ENCODE results near the gene FOXN4. TPM values are rescaled to one million over a fixed set of nuclear protein-coding genes. Genes with fewer than 3 reads are reported as not detected.

Gene FOXN4
- total and polyA plus RNA-seq, 9 of the 15 experiments (the other 6 are each of a cell fraction or from before 2014, with no cell fraction given), result not detected

DNA sequence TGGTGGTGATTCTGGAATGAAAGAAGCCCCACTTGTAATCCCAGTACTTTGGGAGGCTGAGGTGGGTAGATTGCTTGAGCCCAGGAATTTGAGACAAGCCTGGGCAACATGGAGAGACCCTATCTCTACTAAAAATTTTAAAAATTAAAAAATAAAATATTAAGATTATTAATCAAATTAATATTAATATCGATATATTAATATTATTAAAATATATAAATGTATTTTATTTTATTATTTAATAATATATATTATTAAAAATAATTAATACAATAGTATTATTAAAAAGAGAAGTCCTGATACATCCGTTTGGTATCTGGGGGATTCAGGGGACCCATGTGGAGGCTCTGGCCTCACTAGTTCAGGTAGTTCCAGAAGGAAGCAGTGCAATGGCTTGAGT is 68.7 kb downstream of the FOXN4 start:
- Histone ChIP-seq H3K9me1 (ENCODE audit: control insufficient read depth, insufficient read depth, low read length) (no peaks in the 10 kb centered on the region), H3K4me1 (replicated peaks in 1 of 2; ENCODE audit: control insufficient read depth in 2 of 2, insufficient read depth in 2 of 2, low read length in 2 of 2) (no peaks in the 10 kb centered on the region; a peak in 1 of 5 replicates), H3K4me3 (no peak overlapping the region), H3K9ac (ENCODE audit: insufficient read depth in 1 of 2, low read depth in 2 of 2, low read length in 2 of 2) (no peak overlapping the region), H3K36me3 (ENCODE audit: control insufficient read depth, insufficient read depth, low read length) (no peaks in the 10 kb centered on the region), H3K27me3 (ENCODE audit: control insufficient read depth in 2 of 2, insufficient read depth in 2 of 2, low read length in 2 of 2) (peaks cover 14 to 51% of the 10 kb centered on the region in 2 experiments; a peak in 4 of 5 replicates), H2AFZ (ENCODE audit: low read depth, low read length) (no peak overlapping the region), H3K9me3 (replicated peaks; ENCODE audit: control insufficient read depth, insufficient read depth, low read depth, low read length) (no peaks in the 10 kb centered on the region), H4K20me1 (replicated peaks; ENCODE audit: control insufficient read depth, insufficient read depth, low read length) (no peaks in the 10 kb centered on the region), H3K79me2 (ENCODE audit: control insufficient read depth, insufficient read depth, low read length) (no peaks in the 10 kb centered on the region), H3K4me2 (ENCODE audit: insufficient read depth, low read length) (no peak overlapping the region), H3K27ac (ENCODE audit: extremely low read depth, low read depth, low read length) (no peak overlapping the region)
- intact Hi-C loops (cut with micrococcal nuclease), result no loop called here
- ATAC-seq (no peak), FAIRE-seq (no peak), DNase-seq (ENCODE audit: extremely low read depth in 1 of 4, low spot score in 3 of 4) (no peak)
- 4% methylated on average over 2 of the region's 2 CpGs for WGBS (ENCODE audit: insufficient coverage, low coverage, missing lambda C conversion rate)
- ChIA-PET POLR2A (no interaction called here), CTCF (ENCODE audit: low intra/inter-chr PET ratio) (no interaction called here)
- in situ Hi-C loops (cut with MboI), result no loop called here
- BruUV-seq (replicated peaks), result no TSS peak
- TF ChIP-seq ARNT (IDR thresholded peaks at IDR 0.05) (no peak), SMC3 (conservative IDR thresholded peaks at IDR 0.05; ENCODE audit: insufficient read depth, low read depth, low read length) (no peak), XRCC4 (IDR thresholded peaks at IDR 0.05; ENCODE audit: extremely low read depth, insufficient read depth, insufficient read length) (no peak), THRAP3 (IDR thresholded peaks at IDR 0.05; ENCODE audit: borderline replicate concordance) (no peak), OTX1 (CRISPR knock-in tag; IDR thresholded peaks at IDR 0.05) (no peak), BRCA1 (IDR thresholded peaks at IDR 0.05) (no peak), BRCA1 (CRISPR knock-in tag; IDR thresholded peaks at IDR 0.05) (no peak), CAMTA2 (CRISPR knock-in tag; conservative IDR thresholded peaks at IDR 0.05) (no peak), KAT7 (CRISPR knock-in tag; IDR thresholded peaks at IDR 0.05; ENCODE audit: borderline replicate concordance) (no peak), FOXK1 (CRISPR knock-in tag; IDR thresholded peaks at IDR 0.05; ENCODE audit: borderline replicate concordance) (no peak), MYNN (IDR thresholded peaks at IDR 0.05) (no peak), MYNN (CRISPR knock-in tag; IDR thresholded peaks at IDR 0.05) (no peak), FUS (optimal IDR thresholded peaks at IDR 0.05; ENCODE audit: low read depth, low read length) (no peak), ETV1 (tag; conservative IDR thresholded peaks at IDR 0.05; ENCODE audit: low read depth) (no peak)
- TF ChIP-seq, protein P1, sequence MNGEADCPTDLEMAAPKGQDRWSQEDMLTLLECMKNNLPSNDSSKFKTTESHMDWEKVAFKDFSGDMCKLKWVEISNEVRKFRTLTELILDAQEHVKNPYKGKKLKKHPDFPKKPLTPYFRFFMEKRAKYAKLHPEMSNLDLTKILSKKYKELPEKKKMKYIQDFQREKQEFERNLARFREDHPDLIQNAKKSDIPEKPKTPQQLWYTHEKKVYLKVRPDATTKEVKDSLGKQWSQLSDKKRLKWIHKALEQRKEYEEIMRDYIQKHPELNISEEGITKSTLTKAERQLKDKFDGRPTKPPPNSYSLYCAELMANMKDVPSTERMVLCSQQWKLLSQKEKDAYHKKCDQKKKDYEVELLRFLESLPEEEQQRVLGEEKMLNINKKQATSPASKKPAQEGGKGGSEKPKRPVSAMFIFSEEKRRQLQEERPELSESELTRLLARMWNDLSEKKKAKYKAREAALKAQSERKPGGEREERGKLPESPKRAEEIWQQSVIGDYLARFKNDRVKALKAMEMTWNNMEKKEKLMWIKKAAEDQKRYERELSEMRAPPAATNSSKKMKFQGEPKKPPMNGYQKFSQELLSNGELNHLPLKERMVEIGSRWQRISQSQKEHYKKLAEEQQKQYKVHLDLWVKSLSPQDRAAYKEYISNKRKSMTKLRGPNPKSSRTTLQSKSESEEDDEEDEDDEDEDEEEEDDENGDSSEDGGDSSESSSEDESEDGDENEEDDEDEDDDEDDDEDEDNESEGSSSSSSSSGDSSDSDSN (IDR thresholded peaks at IDR 0.05; ENCODE audit: borderline replicate concordance in 1 of 2, low read depth in 2 of 2, low read length in 2 of 2), result no peak
- TF ChIP-seq, protein P2, sequence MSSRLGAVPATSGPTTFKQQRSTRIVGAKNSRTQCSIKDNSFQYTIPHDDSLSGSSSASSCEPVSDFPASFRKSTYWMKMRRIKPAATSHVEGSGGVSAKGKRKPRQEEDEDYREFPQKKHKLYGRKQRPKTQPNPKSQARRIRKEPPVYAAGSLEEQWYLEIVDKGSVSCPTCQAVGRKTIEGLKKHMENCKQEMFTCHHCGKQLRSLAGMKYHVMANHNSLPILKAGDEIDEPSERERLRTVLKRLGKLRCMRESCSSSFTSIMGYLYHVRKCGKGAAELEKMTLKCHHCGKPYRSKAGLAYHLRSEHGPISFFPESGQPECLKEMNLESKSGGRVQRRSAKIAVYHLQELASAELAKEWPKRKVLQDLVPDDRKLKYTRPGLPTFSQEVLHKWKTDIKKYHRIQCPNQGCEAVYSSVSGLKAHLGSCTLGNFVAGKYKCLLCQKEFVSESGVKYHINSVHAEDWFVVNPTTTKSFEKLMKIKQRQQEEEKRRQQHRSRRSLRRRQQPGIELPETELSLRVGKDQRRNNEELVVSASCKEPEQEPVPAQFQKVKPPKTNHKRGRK (tag; IDR thresholded peaks at IDR 0.05), result no peak
- TF ChIP-seq, protein P3, sequence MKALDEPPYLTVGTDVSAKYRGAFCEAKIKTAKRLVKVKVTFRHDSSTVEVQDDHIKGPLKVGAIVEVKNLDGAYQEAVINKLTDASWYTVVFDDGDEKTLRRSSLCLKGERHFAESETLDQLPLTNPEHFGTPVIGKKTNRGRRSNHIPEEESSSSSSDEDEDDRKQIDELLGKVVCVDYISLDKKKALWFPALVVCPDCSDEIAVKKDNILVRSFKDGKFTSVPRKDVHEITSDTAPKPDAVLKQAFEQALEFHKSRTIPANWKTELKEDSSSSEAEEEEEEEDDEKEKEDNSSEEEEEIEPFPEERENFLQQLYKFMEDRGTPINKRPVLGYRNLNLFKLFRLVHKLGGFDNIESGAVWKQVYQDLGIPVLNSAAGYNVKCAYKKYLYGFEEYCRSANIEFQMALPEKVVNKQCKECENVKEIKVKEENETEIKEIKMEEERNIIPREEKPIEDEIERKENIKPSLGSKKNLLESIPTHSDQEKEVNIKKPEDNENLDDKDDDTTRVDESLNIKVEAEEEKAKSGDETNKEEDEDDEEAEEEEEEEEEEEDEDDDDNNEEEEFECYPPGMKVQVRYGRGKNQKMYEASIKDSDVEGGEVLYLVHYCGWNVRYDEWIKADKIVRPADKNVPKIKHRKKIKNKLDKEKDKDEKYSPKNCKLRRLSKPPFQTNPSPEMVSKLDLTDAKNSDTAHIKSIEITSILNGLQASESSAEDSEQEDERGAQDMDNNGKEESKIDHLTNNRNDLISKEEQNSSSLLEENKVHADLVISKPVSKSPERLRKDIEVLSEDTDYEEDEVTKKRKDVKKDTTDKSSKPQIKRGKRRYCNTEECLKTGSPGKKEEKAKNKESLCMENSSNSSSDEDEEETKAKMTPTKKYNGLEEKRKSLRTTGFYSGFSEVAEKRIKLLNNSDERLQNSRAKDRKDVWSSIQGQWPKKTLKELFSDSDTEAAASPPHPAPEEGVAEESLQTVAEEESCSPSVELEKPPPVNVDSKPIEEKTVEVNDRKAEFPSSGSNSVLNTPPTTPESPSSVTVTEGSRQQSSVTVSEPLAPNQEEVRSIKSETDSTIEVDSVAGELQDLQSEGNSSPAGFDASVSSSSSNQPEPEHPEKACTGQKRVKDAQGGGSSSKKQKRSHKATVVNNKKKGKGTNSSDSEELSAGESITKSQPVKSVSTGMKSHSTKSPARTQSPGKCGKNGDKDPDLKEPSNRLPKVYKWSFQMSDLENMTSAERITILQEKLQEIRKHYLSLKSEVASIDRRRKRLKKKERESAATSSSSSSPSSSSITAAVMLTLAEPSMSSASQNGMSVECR (CRISPR knock-in tag; IDR thresholded peaks at IDR 0.05), result no peak
